Measurements from ENCODE around the gene DOCK9.

DOCK9 gene

DNA sequence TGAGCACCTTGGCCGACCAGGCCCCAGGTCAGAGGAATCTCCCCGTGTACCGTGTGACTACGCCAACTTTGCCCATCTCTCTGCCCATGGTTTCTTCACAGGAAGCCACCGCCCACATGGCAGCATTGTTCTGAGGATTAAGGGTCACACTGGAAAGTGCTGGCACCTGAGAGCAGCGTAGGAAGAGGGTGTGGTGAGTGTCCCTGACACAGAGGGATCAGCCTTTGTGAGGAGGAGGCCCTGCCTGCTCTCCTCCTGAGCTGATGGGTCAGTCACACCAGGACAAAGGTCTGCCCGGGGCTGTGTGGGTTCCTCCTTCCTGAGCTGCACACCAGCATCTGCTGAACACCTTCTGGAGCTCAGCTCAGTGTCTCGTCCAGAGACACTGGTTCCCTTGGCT is 193.2 kb downstream of the DOCK9 start:
- no peak for DNase-seq

- no peak for DNase-seq
Measured at GRCh38 chr13:98783856-98784478, 193.9 kb downstream of the DOCK9 start.

DNA sequence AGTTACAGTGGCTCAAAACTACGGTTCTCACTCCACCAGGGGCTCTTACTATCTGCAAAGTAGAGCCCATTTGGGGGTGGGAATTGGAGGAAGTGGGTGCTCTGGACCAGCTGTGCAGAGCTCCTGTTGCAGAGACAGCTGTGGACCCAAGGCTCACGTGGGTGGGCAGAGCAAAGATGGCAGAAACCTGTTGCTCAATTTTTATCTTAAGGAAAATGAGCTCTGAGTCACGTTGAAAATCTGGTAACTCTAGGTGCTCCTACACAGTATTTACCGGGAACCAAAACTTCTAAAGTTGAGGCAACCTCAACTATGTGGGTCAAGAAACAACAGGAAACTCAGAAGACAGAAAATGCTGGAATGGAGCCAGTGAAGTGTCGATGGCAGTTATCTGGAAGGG is 195.2 kb downstream of the DOCK9 start:
- no peak for DNase-seq

DNA sequence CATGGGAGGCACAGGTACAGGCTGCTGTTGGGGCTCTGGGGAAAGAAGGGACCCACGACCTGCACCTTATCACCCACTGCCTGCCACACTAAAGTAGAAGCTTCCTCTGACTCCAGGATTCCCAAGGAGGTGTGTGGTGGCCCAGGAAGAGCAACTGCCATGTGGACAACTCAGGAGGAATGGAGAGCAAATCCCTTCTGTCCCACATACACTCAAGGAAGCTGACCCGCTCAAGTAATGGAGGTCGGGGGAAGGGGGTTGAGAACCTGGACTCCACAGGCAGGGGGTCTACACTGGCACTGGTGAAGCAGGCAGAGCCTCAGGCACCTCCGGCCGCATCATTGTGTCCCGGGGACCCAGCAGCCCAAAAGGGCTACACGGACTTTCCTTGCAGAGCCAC is 196.0 kb downstream of the DOCK9 start:
- DNase-seq = no peak

DNA sequence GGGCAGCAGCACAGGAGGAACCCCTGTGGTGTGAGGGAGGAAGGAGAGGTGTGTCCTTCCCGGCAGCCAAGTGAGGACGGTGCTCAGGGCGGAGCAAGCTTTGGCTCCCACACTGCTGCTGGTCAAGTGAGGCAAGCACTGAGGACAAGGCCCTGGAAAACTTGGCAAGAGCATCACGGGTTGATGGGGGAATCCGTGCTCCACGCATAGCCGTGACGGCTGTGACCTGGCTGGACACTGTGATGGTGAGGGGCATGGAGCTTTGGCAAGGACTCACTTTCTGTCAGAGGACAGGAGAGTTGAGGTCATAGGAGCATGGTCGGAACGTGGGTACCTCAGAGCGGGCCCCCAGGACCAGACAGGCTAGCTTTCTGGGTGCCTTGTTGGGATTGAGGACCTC is 196.4 kb downstream of the DOCK9 start:
- no peak for DNase-seq

GRCh38 chr13:98781045-98781444 is 196.8 kb downstream of the DOCK9 start:
- DNase-seq = no peak

GRCh38 chr13:98780451-98780850 is 197.4 kb downstream of the DOCK9 start:
- DNase-seq = no peak

DNA sequence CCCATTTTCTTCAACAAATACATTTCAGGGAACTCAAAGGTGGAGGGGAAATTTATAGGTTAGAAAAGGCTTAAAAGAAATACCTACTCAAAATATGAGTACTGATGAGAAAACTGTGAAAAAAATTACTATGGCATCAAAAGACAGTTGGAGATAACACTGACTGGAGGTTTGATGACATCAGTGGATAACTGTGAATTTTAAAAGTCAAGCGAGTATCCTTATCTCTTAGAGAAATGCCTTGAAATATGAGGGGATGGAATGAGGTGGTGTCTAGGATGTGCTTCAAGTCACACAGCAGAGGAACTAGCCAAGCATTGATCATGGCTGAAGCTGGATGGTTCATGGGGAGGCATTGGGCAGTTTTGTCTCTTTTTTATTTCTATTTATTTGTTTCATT is 198.2 kb downstream of the DOCK9 start:
- DNase-seq = no peak

GRCh38 chr13:98778749-98779148 is 199.1 kb downstream of the DOCK9 start:
- DNase-seq = no peak

- DNase-seq = no peak
Measured at GRCh38 chr13:98776644-98777043, 201.2 kb downstream of the DOCK9 start.

DNA sequence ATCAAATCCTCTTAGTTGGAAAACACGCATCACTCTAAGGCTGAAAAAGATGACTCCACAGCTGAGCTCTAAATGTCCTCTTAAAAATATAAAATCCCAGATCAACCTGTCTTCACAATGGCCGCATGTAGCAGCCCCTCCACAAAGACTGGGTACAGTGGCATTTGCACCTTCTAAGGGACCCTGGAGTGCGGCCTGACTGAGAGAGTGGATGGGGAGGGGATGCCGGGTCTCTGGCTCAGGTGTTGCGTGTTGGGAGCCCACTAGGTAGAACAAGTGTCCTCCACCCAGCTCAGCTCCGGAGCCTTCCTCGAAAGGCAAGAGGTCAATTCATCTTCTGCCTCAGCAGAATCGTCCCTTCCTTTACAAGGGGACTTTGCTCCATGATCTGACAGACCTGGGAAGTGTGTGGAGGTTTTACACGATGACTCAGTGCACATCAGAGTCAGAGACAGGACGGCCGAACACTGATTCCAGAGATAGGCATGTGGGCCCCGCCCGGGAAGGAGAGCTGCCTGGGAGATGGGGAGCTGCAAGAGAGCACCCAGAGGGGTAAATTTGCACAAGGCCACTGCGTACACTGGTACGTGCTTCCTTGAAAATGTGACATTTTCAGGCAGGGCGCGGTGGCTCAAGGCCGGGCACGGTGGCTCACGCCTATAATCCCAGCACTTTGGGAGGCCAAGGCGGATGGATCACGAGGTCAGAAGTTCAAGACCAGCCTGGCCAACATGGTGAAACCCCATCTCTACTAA is 201.8 kb downstream of the DOCK9 start:
- peak; percentile 81 to 82 for DNase-seq

DNA sequence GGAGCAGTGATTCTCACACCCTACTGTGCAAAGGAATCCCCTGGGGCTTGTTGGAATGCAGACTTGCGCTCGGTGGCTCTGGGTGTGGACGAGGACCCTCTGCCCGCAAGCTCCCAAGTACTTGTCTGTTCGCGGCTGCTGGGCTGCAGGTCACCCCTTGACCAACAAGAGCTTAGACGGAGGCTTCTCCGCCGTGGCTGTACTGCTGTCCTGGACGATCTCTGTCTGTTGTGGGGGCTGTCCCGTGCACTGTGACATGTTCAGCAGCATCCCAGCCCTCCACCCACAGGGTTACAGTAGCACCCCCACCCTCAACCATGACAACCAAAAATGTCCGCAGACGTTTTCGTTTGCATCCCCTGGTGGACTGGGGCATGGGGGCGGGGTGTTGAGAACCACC is 202.5 kb downstream of the DOCK9 start:
- DNase-seq = no peak

DNA sequence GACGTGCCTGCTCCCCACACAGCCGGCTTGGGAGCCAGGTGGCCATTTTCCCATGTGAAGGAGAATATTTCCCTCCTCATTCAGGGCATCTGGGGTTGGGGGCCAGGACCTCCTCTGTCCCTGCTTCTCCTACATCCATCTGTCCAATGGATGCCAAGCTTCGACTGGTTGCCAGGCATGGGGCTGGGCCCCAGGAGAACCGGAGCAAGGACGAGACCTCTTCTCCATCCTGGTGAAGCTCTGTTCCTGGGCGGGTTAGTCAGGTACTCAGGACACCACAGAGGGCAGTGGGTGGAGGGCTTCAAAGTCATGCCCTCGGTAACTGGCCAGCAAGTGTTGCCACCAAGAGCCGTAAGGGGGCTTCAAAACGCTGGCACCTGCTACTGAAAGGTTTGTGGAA is 203.1 kb downstream of the DOCK9 start:
- DNase-seq = no peak

DNA sequence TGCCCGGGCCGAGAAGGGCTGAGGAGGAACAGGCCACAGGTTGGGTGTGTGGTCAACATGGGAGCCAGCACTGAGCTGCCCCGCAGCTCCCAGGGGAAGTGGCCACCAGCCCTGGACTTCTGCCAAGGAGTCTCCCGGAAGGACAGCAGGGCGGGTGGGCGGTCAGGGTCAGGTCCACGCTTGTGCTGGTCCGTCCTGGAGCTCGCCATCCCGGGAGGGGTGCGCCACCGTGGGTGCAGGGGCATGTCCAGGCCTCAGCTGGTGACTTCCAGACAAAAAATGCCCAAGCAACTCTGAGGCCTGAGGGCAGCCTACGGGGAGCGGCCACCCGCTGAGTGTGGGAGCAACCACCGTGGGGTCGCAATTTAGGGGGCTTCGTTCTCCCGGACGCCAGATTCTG is 203.9 kb downstream of the DOCK9 start:
- no peak for DNase-seq

DNA sequence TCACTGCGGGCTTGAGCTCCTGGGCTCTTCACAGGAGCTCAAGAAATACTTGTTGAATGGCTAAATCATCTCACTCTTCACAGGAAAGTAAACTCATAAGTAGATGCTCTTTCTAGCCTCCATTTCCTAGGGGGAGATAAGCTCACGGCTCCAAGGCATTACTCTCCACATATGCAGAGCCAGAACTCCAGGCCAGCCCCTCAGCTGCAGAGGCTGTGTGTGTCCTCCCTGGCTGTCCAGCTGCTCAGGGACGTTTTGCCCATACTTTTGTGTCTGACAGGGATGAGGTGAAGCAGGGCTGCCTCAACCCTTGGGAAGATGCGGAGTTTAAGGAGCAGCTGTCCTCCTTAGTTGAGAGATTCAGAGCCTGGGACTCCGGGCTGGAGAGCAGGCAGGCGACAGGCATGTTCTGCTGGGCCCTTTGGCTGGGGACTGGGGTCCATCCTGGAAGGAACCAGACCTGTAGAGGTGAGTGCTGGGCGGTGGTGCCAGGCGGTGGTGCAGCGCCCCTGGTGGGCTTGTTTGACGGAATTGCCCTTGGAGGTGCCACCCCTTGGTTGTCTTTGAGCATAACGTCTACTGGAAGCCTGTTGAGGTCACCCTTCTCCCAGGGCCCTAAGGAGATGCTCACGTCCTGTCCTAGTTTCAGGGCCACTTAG is 204.9 kb downstream of the DOCK9 start:
- DNase-seq = no peak

- no peak for DNase-seq
Measured at GRCh38 chr13:98771838-98772611, 205.8 kb downstream of the DOCK9 start.

DNA sequence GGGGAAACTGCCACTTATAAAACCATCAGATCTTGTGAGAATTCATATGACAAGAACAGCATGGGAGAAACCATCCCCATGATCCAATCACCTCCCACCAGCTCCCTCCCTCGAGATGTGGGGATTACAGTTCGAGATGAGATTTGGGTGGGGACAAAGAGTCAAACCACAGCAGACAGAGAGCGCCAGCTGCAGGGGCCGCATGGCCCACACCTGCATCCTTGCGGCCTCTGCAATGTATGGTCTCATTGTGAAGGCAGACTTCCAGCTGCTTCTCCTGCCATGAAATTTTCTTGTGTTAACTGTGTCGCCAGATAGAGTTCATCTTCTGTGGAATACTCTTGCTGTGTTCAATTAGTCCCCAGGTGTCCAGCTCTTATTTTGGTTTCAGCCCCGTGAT is 208.1 kb downstream of the DOCK9 start:
- no peak for DNase-seq

DNA sequence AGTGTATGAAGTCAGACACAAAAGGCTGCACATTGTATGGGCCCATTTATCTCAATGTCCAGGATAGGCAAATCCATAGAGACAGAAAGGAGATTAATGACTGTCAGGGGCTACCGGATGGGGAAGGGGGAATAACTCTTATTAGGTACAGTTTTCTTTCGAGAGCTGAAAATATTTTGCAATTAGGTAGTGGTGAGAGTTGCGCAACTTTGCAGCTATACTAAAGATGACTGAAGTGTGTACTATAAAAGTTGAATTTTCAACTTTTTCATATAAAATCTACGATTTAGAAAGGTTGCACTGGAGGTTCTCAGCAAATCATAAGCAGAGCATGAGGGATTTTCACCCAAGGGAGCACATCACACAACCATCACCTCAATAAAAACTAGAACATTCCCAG is 209.3 kb downstream of the DOCK9 start:
- no peak for DNase-seq

GRCh38 chr13:98766697-98767096 is 211.2 kb downstream of the DOCK9 start:
- DNase-seq = no peak

- no peak for DNase-seq
Measured at GRCh38 chr13:98765996-98766519, 211.8 kb downstream of the DOCK9 start.

DNA sequence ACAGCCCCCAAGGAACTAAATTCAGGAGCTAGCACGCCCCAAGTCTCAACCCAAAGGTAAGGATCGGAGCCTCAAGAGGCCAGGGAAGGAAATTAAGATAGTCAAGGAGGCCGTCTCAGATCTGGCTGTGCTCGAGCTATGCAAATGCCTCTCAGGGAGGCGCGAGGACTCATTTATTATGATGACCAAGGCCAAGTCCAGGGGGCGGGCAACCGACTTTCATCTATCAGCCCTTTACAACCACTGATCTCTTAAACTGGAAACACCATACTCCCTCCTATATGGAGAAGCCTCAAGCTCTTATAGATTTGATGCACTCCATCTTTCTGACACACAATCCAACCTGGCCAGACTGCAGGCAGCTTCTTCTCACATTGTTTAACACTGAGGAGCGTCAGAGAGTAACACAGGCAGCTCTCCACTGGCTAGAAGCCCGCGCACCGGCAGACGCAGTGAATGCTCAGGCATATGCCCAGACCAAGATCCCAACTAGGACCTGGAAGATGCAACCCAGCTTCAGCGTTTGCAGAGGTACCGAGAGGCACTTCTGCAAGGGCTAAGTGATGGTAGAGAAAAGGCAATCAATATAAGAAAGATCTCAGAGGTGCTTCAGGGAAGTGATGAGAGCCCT is 215.8 kb downstream of the DOCK9 start:
- DNase-seq = no peak

DNA sequence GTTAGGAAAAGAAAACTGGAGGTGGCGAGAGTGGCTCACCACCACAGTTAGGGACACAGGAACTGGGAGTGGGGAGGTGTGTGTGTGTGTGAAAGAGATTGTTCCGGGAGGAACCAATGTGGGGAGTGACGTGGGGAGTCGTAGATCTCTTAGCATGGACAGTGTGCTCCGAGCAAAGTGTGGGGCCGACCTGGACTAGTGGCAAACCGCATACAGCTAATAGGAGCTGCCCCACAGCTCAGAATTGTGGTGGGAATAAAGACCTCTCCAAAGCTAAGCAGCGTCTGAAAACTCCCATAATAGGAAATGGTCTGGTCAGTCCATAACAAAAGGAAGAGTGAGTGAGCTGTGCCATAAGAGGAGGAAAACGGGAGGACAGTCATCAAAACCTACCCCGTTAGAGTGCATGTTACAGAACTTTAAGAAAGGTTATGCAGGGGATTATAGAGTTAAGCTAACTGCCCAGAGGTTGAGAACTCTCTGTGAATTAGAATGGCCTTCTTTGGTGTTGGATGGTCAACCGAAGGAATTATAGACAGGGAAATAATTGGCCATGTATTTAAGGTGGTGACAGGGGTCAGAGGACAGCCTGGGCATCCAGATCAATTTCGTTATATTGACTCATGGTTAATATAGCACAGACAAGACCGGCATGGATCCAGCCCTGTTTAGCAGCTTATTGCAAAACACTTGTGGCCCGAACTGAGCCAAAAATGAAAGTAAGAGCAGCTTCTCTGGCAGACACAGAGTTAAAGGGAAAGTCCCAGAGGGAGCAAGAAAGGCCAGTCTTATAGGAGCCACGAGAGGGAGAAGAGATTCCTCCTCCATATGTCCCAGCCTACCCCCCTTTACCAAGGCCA is 216.5 kb downstream of the DOCK9 start:
- no peak for DNase-seq

All from SW 1271 (cell line).